ENCODE measurements around the gene NEURL1.

DNA sequence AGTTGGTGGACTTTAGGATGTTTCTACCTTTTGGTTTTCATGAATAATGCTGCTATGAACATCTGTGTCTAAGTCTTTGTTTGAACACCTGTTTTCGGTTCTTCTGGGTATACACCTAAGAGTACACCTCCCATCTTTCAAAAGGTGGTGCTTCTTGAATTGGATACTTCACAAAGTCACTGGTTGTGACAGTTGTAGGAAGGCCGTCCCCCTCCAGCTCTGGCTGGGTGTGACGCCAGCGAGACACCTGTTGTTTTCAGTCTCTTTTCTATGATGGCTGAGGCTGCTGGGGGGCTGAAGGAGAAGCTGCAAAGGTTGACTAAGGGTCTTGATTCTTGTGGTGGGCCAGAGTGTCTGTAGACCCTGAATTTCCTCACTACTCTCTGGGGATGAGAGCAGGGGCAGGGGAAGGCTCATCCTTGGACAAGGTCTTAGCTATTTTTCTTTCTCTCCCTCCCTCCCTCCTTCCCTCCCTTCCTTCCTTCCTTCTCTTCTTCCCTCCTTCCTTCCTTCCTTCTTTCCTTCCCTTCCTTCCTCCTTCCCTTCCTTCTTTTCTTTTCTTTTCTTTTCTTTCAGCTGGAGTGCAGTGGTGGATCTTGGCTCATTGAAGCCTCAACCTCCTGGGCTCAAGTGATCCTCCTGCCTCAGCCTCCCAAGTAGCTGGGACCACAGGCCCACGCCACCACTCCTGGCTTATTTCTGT, 5.6 kb downstream of the NEURL1 start:
- TF ChIP-seq CTCF (conservative IDR thresholded peaks at IDR 0.05) (no peak), EZH2 (IDR thresholded peaks at IDR 0.05; ENCODE audit: low read depth) (no peak)
